Activated CD4-positive, alpha-beta memory T cell treated with anti-CD3 and anti-CD28 coated beads for 36 hours (primary cell): ENCODE data around the gene TLCD2. TPM values are rescaled to one million over a fixed set of nuclear protein-coding genes. Genes with fewer than 3 reads are reported as not detected.
"Not testable (repeated sequence)": the region's sequence is repeated elsewhere in the genome, so short reads cannot be mapped to it uniquely, and the experiment has no call there.

ENCODE experiments used
- CTCF ChIA-PET: fragments of 350-600 bp; sonication (Branson Sonifier 250); formaldehyde crosslinking; loops from one replicate; lab custom pipeline; 2021; ENCODE audit warnings: antibody characterized with exemption, inconsistent platforms; lab: Charles Lee
- POLR2A ChIA-PET: fragments of 350-600 bp; sonication (Branson Sonifier 250); formaldehyde crosslinking; loops from one replicate; lab custom pipeline; 2021; ENCODE audit warnings: antibody characterized with exemption; lab: Charles Lee
- DNase-seq: peaks from one replicate; pipeline ENCODE4 v3.0.0-alpha.2; 2020
- H3K27ac Mint-ChIP-seq: one replicate; pipeline ENCODE4 v1.8.0; 2021; ENCODE audit warnings: mixed read lengths
- H3K27me3 Mint-ChIP-seq: one replicate; pipeline ENCODE4 v1.8.0; 2021; ENCODE audit warnings: mixed read lengths
- H3K36me3 Mint-ChIP-seq: one replicate; pipeline ENCODE4 v1.8.0; 2021; ENCODE audit warnings: mixed read lengths
- H3K4me1 Mint-ChIP-seq: one replicate; pipeline ENCODE4 v1.8.0; 2021; ENCODE audit warnings: low read depth, mixed read lengths
- H3K4me3 Mint-ChIP-seq: one replicate; pipeline ENCODE4 v1.8.0; 2021; ENCODE audit warnings: mild to moderate bottlenecking, mixed read lengths
- H3K9me3 Mint-ChIP-seq: one replicate; pipeline ENCODE4 v1.8.0; 2021; ENCODE audit warnings: mixed read lengths
- intact Hi-C: fragments of 100-400 bp; cut with micrococcal nuclease; formaldehyde crosslinking; loops from one replicate; pipeline ENCODE4 v1.15.1; 2023
- total RNA-seq, 2 experiments: library from RNA; stranded (reverse); gene quantifications; one replicate each; pipeline ENCODE4 v1.2.3, GENCODE V29; 2021

Gene TLCD2
- total RNA-seq, 2 experiments from 2014 or later, result 0.85 to 0.86 TPM

GRCh38 chr17:1713160-1713877 is 3.1 kb upstream of the TLCD2 start:
- Mint-ChIP-seq H3K9me3 (no peaks in the 10 kb centered on the region), H3K4me1 (peaks cover 28% of the 10 kb centered on the region), H3K4me3 (no peak overlapping the region), H3K27me3 (peaks cover 1% of the 10 kb centered on the region), H3K36me3 (peaks cover 1% of the 10 kb centered on the region), H3K27ac (no peak overlapping the region)
- intact Hi-C loops, result loop anchor here (10.0 kb wide), 1 partner anchor 551 kb away; no protein-coding TSS in a partner anchor
- no peak for DNase-seq
- POLR2A ChIA-PET, result no interaction called here
- CTCF ChIA-PET, result interaction anchor here (0.6 to 1.6 kb wide), 3 partner anchors 44 to 65 kb away, joined by 3 to 4 read pairs (median 3); no protein-coding TSS in a partner anchor

- DNase-seq, result no peak
- Mint-ChIP-seq H3K4me3 (no peak overlapping the region), H3K27ac (no peak overlapping the region), H3K4me1 (peaks cover 22% of the 10 kb centered on the region), H3K36me3 (peaks cover 1% of the 10 kb centered on the region), H3K27me3 (peaks cover 1% of the 10 kb centered on the region), H3K9me3 (no peaks in the 10 kb centered on the region)
- ChIA-PET CTCF (interaction anchor here (1.0 to 1.4 kb wide), 2 partner anchors 9 to 64 kb away, joined by 4 to 7 read pairs; no protein-coding TSS in a partner anchor), POLR2A (no interaction called here)
- intact Hi-C loops, result loop anchor here (10.0 kb wide), 1 partner anchor 553 kb away; no protein-coding TSS in a partner anchor
Observed at GRCh38 chr17:1712271-1712670, 2.1 kb upstream of the TLCD2 start.

GRCh38 chr17:1711804-1712203 is 1.6 kb upstream of the TLCD2 start:
- H3K4me1 Mint-ChIP-seq, result peaks cover 24% of the 10 kb centered on the region
- intact Hi-C loops, result loop anchor here (10.0 kb wide), 1 partner anchor 553 kb away; no protein-coding TSS in a partner anchor
- no peak overlapping the region for H3K4me3 Mint-ChIP-seq
- POLR2A ChIA-PET, result no interaction called here
- H3K27ac Mint-ChIP-seq, result no peak overlapping the region
- H3K9me3 Mint-ChIP-seq, result no peaks in the 10 kb centered on the region
- H3K36me3 Mint-ChIP-seq, result peaks cover 1% of the 10 kb centered on the region
- no peak for DNase-seq
- CTCF ChIA-PET, result interaction anchor here (1.0 to 1.4 kb wide), 3 partner anchors 9 to 64 kb away, joined by 4 to 7 read pairs (median 4); no protein-coding TSS in a partner anchor
- peaks cover 1% of the 10 kb centered on the region for H3K27me3 Mint-ChIP-seq

GRCh38 chr17:1710807-1711553 is 803 bp upstream of the TLCD2 start:
- ChIA-PET CTCF (interaction anchor here (1.1 to 1.4 kb wide), 3 partner anchors 10 to 198 kb away, joined by 3 to 4 read pairs (median 4); no protein-coding TSS in a partner anchor), POLR2A (no interaction called here)
- Mint-ChIP-seq H3K4me1 (peaks cover 24% of the 10 kb centered on the region), H3K27me3 (peaks cover 1% of the 10 kb centered on the region), H3K9me3 (no peaks in the 10 kb centered on the region), H3K27ac (no peak overlapping the region), H3K4me3 (peak overlapping the region; percentile 26), H3K36me3 (peaks cover 1% of the 10 kb centered on the region)
- DNase-seq, result no peak
- intact Hi-C loops, result loop anchor here (10.0 kb wide), 1 partner anchor 554 kb away; no protein-coding TSS in a partner anchor

DNA sequence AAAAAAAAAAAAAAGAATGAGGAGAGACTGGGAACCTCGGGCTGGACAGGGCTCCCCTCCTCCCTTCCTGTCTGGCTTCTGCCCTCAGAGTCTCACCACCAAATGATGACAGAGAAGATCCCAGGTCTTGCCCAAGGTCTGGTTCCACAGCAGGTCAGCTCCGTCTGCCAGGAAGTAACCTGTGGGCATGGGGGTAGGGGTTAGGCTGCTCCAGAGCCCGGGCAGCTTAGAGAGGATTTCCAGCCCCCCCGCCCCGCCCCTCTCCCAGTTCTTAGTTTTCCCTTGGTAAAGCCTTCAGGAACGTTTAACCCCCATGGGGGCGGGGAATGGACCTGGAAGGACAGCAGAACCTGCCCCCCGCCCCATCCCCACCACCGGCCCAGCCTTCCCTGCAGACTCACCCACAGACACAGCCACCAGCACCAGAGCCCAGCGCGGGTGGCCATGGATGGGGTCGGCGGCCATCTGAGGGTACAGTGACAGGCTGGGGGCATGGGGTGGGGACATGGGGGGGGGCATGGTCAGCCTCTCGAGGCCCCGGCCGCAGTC is 700 bp downstream of the TLCD2 start:
- H3K27ac Mint-ChIP-seq, result no peak overlapping the region
- H3K36me3 Mint-ChIP-seq, result peaks cover 1% of the 10 kb centered on the region
- DNase-seq, result no peak
- ChIA-PET CTCF (interaction anchor here (1.0 to 1.2 kb wide), 3 partner anchors 12 to 199 kb away, joined by 3 to 5 read pairs (median 3); no protein-coding TSS in a partner anchor), POLR2A (no interaction called here)
- intact Hi-C loops, result no loop called here
- no peaks in the 10 kb centered on the region for H3K9me3 Mint-ChIP-seq
- H3K4me1 Mint-ChIP-seq, result peaks cover 20% of the 10 kb centered on the region
- H3K27me3 Mint-ChIP-seq, result peaks cover 4% of the 10 kb centered on the region
- H3K4me3 Mint-ChIP-seq, result peak overlapping the region; percentile 20

DNA sequence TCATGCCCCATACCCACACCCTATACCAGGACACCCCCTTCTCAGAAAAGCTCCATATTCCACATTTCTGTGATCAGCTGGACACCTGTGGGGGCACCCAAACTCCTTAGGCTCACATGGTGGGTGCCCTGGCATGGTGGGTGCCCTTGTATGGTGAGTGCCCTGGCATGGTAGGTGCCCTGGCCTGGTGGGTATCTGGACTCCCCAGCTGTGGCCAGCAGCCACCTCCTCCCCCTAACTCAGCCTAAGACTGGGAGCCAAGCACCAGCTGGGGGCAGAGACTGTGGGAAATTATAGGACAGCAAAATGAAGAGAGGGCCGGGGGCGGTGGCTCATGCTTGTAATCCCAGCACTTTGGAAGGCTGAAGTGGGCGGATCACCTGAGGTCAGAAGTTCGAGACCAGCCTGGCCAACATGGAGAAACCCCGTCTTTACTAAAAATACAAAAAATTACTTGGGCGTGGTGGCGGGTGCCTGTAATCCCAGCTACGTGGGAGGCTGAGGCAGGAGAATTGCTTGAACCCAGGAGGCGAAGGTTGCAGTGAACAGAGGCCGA is 1.3 kb downstream of the TLCD2 start:
- H3K27ac Mint-ChIP-seq, H3K36me3 Mint-ChIP-seq, DNase-seq, H3K4me3 Mint-ChIP-seq, H3K27me3 Mint-ChIP-seq, intact Hi-C loops, H3K9me3 Mint-ChIP-seq, POLR2A ChIA-PET: not testable (repeated sequence)
- H3K4me1 Mint-ChIP-seq, result peaks cover 18% of the 10 kb centered on the region
- CTCF ChIA-PET, result interaction anchor here (1.0 to 1.2 kb wide), 2 partner anchors 13 to 39 kb away, joined by 3 to 5 read pairs; no protein-coding TSS in a partner anchor

DNA sequence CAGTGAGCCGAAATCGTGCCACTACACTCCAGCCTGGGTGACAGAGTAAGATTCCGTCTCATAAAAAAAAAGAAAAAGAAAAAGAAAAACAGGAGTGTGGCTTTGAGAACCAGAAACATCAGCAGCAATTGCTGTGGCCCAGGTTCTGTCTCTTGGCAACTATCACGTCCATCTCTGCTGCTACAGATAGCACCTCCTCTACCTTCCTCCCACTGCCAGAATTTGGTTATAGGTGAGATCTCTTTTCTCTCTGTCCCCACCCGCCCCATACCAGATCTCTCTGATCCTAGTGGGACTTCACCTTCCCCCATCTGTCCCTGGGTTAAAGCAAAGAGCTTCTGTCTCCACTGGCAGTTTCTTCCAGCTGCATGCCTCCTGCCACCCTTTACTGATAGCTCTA is 3.1 kb downstream of the TLCD2 start:
- ChIA-PET POLR2A (no interaction called here), CTCF (interaction anchor here (1.2 kb wide), 1 partner anchor 14 kb away, joined by 4 read pairs; no protein-coding TSS in a partner anchor)
- Mint-ChIP-seq H3K4me1 (peaks cover 18% of the 10 kb centered on the region), H3K9me3 (no peaks in the 10 kb centered on the region), H3K27ac (no peak overlapping the region), H3K27me3 (peaks cover 4% of the 10 kb centered on the region), H3K4me3 (no peak overlapping the region), H3K36me3 (peaks cover under 1% of the 10 kb centered on the region)
- intact Hi-C loops, result no loop called here
- no peak for DNase-seq

GRCh38 chr17:1705004-1705403 is 5.2 kb downstream of the TLCD2 start:
- Mint-ChIP-seq H3K9me3 (no peaks in the 10 kb centered on the region), H3K4me1 (peaks cover 6% of the 10 kb centered on the region), H3K27ac (no peak overlapping the region), H3K4me3 (no peak overlapping the region), H3K36me3 (no peaks in the 10 kb centered on the region), H3K27me3 (peaks cover 4% of the 10 kb centered on the region)
- no peak for DNase-seq
- POLR2A ChIA-PET, result interaction anchor here (0.6 kb wide), 1 partner anchor 22 kb away, joined by 3 read pairs; no protein-coding TSS in a partner anchor
- intact Hi-C loops, result no loop called here
- CTCF ChIA-PET, result interaction anchor here (1.4 kb wide), 2 partner anchors 36 to 131 kb away, joined by 5 read pairs; no protein-coding TSS in a partner anchor

- H3K27me3 Mint-ChIP-seq, result peaks cover 3% of the 10 kb centered on the region
Observed at GRCh38 chr17:1703063-1703462, 7.1 kb downstream of the TLCD2 start.

GRCh38 chr17:1699891-1700290 is 10.3 kb downstream of the TLCD2 start:
- DNase-seq, H3K27me3 Mint-ChIP-seq, POLR2A ChIA-PET, H3K4me1 Mint-ChIP-seq, H3K4me3 Mint-ChIP-seq, H3K36me3 Mint-ChIP-seq, H3K9me3 Mint-ChIP-seq, intact Hi-C loops, H3K27ac Mint-ChIP-seq: not testable (repeated sequence)
- CTCF ChIA-PET, result interaction anchor here (0.9 kb wide), 1 partner anchor 28 kb away, joined by 3 read pairs; no protein-coding TSS in a partner anchor

More at GRCh38 chr17:1703063-1703462, 7.1 kb downstream of the TLCD2 start:
- Mint-ChIP-seq H3K4me1 (peaks cover 4% of the 10 kb centered on the region), H3K27ac (no peak overlapping the region), H3K4me3 (no peak overlapping the region), H3K36me3 (no peaks in the 10 kb centered on the region), H3K9me3 (no peaks in the 10 kb centered on the region)
- intact Hi-C loops, result no loop called here
- ChIA-PET CTCF (no interaction called here), POLR2A (no interaction called here)
- DNase-seq, result no peak

DNA sequence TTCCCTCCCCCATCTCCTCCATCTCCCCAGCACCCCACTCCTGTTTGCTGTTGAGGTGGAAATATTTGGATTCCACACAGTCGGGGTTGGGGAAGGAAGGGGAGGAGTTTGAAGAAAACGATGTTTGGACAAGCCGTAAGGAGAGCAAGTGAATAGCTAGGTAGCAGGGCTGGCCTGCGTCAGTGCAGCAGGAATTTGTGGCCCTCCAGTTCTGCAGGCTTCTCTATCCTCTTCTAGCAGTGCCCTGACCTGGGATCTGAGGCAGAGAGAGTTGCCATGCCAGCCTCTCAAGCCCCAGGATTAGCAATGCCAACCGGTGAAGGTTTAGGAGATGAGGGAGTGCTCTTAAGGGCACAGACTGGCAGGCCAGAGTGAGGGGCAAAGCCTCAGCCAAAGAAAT is 12.5 kb downstream of the TLCD2 start:
- CTCF ChIA-PET, result no interaction called here
- Mint-ChIP-seq H3K27me3 (no peaks in the 10 kb centered on the region), H3K36me3 (no peaks in the 10 kb centered on the region), H3K4me1 (no peaks in the 10 kb centered on the region), H3K27ac (no peak overlapping the region), H3K4me3 (no peak overlapping the region), H3K9me3 (no peaks in the 10 kb centered on the region)
- POLR2A ChIA-PET, result interaction anchor here (0.7 kb wide), 1 partner anchor 48 kb away, joined by 3 read pairs; no protein-coding TSS in a partner anchor
- no peak for DNase-seq
- intact Hi-C loops, result no loop called here
